Neutrophil (primary cell): ENCODE data around the gene STX16.

Source experiments
- H3K27ac ChIP-seq: fragments of 200-600 bp; sonication (generic); 2 replicates; pipeline ENCODE4 v1.5.1; 2016; ENCODE audit warnings: mild to moderate bottlenecking, moderate library complexity
- H3K27me3 ChIP-seq: fragments of 200-600 bp; sonication (generic); 2 replicates; pipeline ENCODE4 v1.6.0; 2016; ENCODE audit warnings: mild to moderate bottlenecking
- H3K36me3 ChIP-seq: fragments of 200-600 bp; sonication (generic); 2 replicates; pipeline ENCODE4 v1.5.1; 2017
- H3K4me1 ChIP-seq, 2 experiments: fragments of 200-600 bp in 1 of 2; sonication (generic) in 1 of 2; 1 replicate in 1 of 2; 2 replicates in 1 of 2; pipeline versions ENCODE4 v1.5.1 to v1.6.1; 2013 to 2016; ENCODE audit warnings: low read depth in 1 of 2, low read length in 1 of 2, mild to moderate bottlenecking in 1 of 2, moderate library complexity in 1 of 2; ENCODE audit not compliant: control insufficient read depth in 1 of 2, insufficient read depth in 1 of 2
- H3K4me3 ChIP-seq, 2 experiments: fragments of 200-600 bp in 1 of 2; sonication (generic) in 1 of 2; 1 replicate in 1 of 2; 2 replicates in 1 of 2; pipeline ENCODE4 v1.5.1; 2013 to 2016; ENCODE audit warnings: low read depth in 1 of 2, low read length in 1 of 2, mild to moderate bottlenecking in 1 of 2, moderate library complexity in 1 of 2
- H3K9me3 ChIP-seq: fragments of 200-600 bp; sonication (generic); 2 replicates; pipeline ENCODE4 v1.5.1; 2016
- CTCF ChIP-seq: fragments of 200-600 bp; sonication (generic); IDR thresholded peaks from 2 replicates; pipeline ENCODE4 v1.5.1; 2016; ENCODE audit warnings: antibody characterized with exemption

STX16 gene

GRCh38 chr20:58709703-58710039 is 58.6 kb downstream of the STX16 start:
- no peak for TF ChIP-seq CTCF
- Histone ChIP-seq H3K36me3 (peaks cover 80% of the 10 kb centered on the region), H3K4me1 (no peaks in the 10 kb centered on the region), H3K9me3 (no peaks in the 10 kb centered on the region), H3K4me3 (no peak overlapping the region), H3K27ac (no peak overlapping the region), H3K27me3 (no peaks in the 10 kb centered on the region)

DNA sequence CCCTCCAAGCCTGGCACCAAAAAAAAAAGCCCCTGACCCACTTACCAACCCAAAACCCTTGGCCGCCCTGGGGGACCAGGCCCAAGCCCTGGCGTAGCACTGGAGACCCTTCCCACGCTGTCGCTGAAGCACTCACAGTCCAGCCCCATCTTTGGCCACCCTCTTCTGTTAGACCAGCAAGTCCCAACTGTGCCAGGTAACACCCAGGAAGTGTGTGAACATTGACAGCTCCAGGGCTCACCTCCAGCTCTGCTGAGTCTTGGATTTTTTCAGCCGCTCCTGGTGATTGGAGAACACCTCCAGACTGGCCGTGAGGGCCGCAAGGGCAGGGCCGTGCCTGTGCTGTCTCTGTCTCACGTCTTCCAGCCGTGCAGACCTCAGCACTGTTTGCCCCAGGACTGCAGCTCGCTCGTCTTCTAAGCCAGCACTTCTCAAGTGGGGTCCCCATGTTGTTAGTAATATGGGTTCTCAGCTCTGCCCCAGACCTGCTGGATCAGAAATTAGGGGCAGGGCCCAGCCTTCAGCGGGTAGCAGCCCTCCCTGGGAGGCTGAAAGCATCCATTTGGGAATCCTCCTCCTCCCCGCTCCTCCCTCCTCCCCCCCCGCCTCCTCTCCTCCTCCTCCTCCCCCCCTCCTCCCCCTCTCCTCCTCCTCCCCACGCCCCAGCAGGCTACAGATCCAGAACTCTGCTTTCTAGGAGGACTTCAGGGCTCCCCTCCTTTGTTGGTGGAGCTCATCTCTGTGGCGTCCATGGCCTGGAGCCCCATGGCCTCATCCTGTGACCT is 59.6 kb downstream of the STX16 start:
- Histone ChIP-seq H3K4me3 (no peak overlapping the region), H3K27me3 (no peaks in the 10 kb centered on the region), H3K9me3 (no peaks in the 10 kb centered on the region), H3K36me3 (peaks cover 81% of the 10 kb centered on the region), H3K4me1 (no peaks in the 10 kb centered on the region), H3K27ac (no peak overlapping the region)
- TF ChIP-seq CTCF, result no peak

GRCh38 chr20:58711266-58712051 is 60.4 kb downstream of the STX16 start:
- Histone ChIP-seq H3K36me3 (peaks cover 82% of the 10 kb centered on the region), H3K4me3 (no peak overlapping the region), H3K4me1 (no peaks in the 10 kb centered on the region), H3K9me3 (no peaks in the 10 kb centered on the region), H3K27ac (no peak overlapping the region), H3K27me3 (no peaks in the 10 kb centered on the region)
- no peak for TF ChIP-seq CTCF

DNA sequence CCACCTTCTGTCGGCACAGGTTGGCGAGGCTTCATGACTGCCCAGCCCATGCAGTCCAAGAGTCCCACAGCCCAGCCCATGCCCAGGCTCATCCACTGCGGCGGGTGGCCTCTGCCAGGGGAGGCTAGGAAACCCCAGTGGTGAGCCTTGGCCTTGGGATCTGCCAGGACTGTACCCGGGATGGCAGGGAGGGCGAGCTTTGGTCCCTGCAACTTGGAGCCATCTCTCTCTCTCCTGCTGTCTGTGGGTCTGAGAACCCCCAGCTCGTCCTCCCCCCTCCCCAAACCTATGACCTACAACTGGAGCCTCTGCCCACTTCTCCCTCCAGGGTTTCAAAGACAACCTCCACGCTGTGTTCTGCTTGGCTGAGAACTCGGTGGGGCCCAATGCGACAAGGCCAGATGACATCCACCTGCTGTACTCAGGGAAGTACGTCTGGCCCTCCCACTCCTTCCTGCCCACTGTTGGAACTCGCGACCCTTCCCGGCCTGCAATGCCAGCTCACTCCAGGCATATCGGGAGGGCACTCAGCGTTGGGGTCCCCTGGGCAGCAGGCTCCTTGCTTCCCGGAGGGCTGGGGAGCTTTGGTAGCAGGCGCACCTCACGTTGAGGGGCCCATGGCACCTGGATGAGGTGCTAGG is 61.2 kb downstream of the STX16 start:
- no peak overlapping the region for H3K27ac ChIP-seq
- no peak for TF ChIP-seq CTCF
- no peaks in the 10 kb centered on the region for H3K4me1 ChIP-seq
- H3K9me3 ChIP-seq, result no peaks in the 10 kb centered on the region
- peaks cover 81% of the 10 kb centered on the region for H3K36me3 ChIP-seq
- no peaks in the 10 kb centered on the region for H3K27me3 ChIP-seq
- no peak overlapping the region for H3K4me3 ChIP-seq

DNA sequence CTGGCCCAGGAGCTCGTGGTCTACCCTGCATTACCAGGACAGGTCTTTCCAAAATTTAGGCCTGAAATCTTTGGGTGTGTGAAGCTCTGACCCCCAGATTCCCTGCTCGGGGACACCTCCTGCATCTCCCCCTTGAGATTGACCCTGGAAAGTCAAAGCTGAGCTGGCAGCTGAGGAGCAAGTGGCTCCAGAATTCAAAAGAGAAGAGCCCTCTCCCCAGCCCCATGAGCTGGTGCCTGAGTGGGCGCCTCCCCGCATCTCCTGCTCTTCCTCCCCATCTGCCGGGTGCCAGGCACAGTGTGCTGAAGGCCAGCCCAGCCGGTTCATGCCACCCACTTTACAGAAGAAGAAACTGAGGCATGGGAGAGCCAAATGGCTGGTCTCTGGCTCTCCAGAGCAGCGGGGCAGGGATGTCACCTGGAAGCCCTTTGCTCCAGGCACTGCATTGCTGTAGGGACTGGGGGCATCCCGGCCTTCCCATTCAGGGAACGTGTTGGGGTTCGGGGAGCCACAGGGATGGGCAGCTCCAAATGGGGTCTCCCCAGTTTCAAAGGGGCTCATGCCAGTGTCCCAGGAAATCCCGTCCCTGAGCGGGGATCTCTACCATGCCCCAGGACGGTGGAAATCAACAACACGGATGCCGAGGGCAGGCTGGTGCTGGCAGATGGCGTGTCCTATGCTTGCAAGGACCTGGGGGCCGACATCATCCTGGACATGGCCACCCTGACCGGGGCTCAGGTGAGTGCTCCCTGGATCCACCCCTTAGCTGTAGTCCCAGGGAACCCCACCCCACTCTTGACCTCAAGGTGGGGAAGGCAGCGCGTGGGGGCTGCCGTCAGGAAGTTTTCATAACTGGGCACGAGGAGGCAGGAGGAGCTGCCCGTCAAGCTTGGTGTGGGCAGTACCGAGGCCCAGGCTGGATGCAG is 62.0 kb downstream of the STX16 start:
- no peak overlapping the region for H3K27ac ChIP-seq
- no peak for TF ChIP-seq CTCF
- H3K4me3 ChIP-seq, result no peak overlapping the region
- no peaks in the 10 kb centered on the region for H3K27me3 ChIP-seq
- H3K36me3 ChIP-seq, result peaks cover 75% of the 10 kb centered on the region
- no peaks in the 10 kb centered on the region for H3K9me3 ChIP-seq
- H3K4me1 ChIP-seq, result no peaks in the 10 kb centered on the region
